WI38 (cell line): ENCODE data around the gene SPEN.
"Not testable (repeated sequence)": the region's sequence is repeated elsewhere in the genome, so short reads cannot be mapped to it uniquely, and the experiment has no call there.

Experiments used
- H3K4me3 ChIP-seq: 2 replicates; pipeline ENCODE4 v1.5.1; 2011; ENCODE audit warnings: low read depth, mild to moderate bottlenecking, control low read depth, low read length
- CTCF ChIP-seq: IDR thresholded peaks from 2 replicates; pipeline ENCODE4 v1.5.1; 2012; ENCODE audit warnings: low read depth, mild to moderate bottlenecking, control low read depth, low read length

The SPEN gene

GRCh38 chr1:15830258-15830657, 17.2 kb upstream of the SPEN start:
- TF ChIP-seq CTCF, result no peak
- H3K4me3 ChIP-seq, result no peak overlapping the region

- TF ChIP-seq CTCF, result no peak
Measured at GRCh38 chr1:15833069-15833679, 14.3 kb upstream of the SPEN start.

GRCh38 chr1:15833842-15834405, 13.6 kb upstream of the SPEN start:
- H3K4me3 ChIP-seq, result peak overlapping the region; percentile 81
- no peak for TF ChIP-seq CTCF

More at GRCh38 chr1:15833069-15833679, 14.3 kb upstream of the SPEN start:
- peak overlapping the region; percentile 81 for H3K4me3 ChIP-seq

GRCh38 chr1:15834406-15835204, 12.9 kb upstream of the SPEN start:
- H3K4me3 ChIP-seq, result peak overlapping the region; percentile 81
- TF ChIP-seq CTCF, result no peak

GRCh38 chr1:15835205-15835740, 12.2 kb upstream of the SPEN start:
- H3K4me3 ChIP-seq, result peak overlapping the region; percentile 81
- TF ChIP-seq CTCF, result no peak

GRCh38 chr1:15835741-15836510, 11.6 kb upstream of the SPEN start:
- TF ChIP-seq CTCF, result no peak
- peak overlapping the region; percentile 81 for H3K4me3 ChIP-seq

- H3K4me3 ChIP-seq, result not testable (repeated sequence)
Measured at GRCh38 chr1:15836511-15836771, 11.1 kb upstream of the SPEN start.
